Suprapubic skin (tissue), 4 donors: ENCODE measurements around the gene HLA-DOA. TPM values are rescaled to one million over a fixed set of nuclear protein-coding genes. Genes with fewer than 3 reads are reported as not detected.
A peak's percentile ranks its signal among the peaks of the same experiment; 100 is the strongest.

Experiments used
- DNase-seq, 2 donors: peaks; one replicate each; pipeline ENCODE4 v3.0.0-alpha.2; 2019; ENCODE audit warnings: low spot score in 2 of 2
- H3K27ac ChIP-seq: fragments of 200-600 bp; sonication (generic); one replicate; pipeline ENCODE4 v1.5.1; 2019
- H3K27me3 ChIP-seq: fragments of 200-600 bp; sonication (generic); one replicate; pipeline ENCODE4 v1.5.1; 2019
- H3K36me3 ChIP-seq: fragments of 200-600 bp; sonication (generic); one replicate; pipeline ENCODE4 v1.5.1; 2019
- H3K4me1 ChIP-seq: fragments of 200-600 bp; sonication (generic); one replicate; pipeline ENCODE4 v1.5.1; 2019
- H3K4me3 ChIP-seq: fragments of 200-600 bp; sonication (generic); one replicate; pipeline ENCODE4 v1.5.1; 2019; ENCODE audit warnings: mild to moderate bottlenecking
- H3K9me3 ChIP-seq: fragments of 200-600 bp; sonication (generic); one replicate; pipeline ENCODE4 v1.5.1; 2019
- CTCF ChIP-seq, 2 donors: fragments of 200-600 bp in 1 of 2; fragments of 450-650 bp in 1 of 2; sonication (generic) in 1 of 2; IDR thresholded peaks; one replicate each; pipeline ENCODE4 v1.5.1; 2016 to 2019; ENCODE audit warnings: antibody characterized with exemption in 2 of 2, mild to moderate bottlenecking in 1 of 2, moderate library complexity in 1 of 2
- EP300 ChIP-seq: sonication (generic); formaldehyde crosslinking; IDR thresholded peaks from one replicate; pipeline ENCODE4 v1.6.1; 2017; ENCODE audit warnings: antibody characterized with exemption
- POLR2A ChIP-seq, 2 donors: fragments of 450-650 bp; IDR thresholded peaks; one replicate each; pipeline ENCODE4 v1.6.1; 2017; ENCODE audit warnings: antibody characterized with exemption in 2 of 2, mild to moderate bottlenecking in 2 of 2, moderate library complexity in 2 of 2
- POLR2AphosphoS5 ChIP-seq, 3 donors: sonication (generic); formaldehyde crosslinking; IDR thresholded peaks; one replicate each; pipeline ENCODE4 v1.6.1; 2017; ENCODE audit warnings: antibody characterized with exemption in 3 of 3
- WGBS: methylation state at CpG from one replicate; pipeline ENCODE4 v1.1.5; 2018; 5-methylcytosine and 5-hydroxymethylcytosine counted together
- total RNA-seq, 4 donors: library from RNA; depleted of rRNA; stranded (reverse); fragments of >200 nt; gene quantifications; one replicate each; pipeline ENCODE4 v1.1.0, GENCODE V29; 2016

HLA-DOA gene
- total RNA-seq, 4 donors from 2014 or later = 6.8 to 14.3 (median 8.0) TPM

GRCh38 chr6:32974541-32975308 lies 34.7 kb downstream of the HLA-DOA start:
- Histone ChIP-seq H3K9me3 (no peaks in the 10 kb centered on the region), H3K27me3 (no peaks in the 10 kb centered on the region), H3K4me3 (peak overlapping the region; percentile 69), H3K27ac (no peak overlapping the region), H3K36me3 (peaks cover 62% of the 10 kb centered on the region), H3K4me1 (peaks cover 37% of the 10 kb centered on the region)
- WGBS = 7% methylated on average over 14 of the region's 14 CpGs
- no peak for DNase-seq
- TF ChIP-seq EP300 (no peak), POLR2AphosphoS5 (IDR thresholded peaks at IDR 0.05) (no peak), POLR2A (IDR thresholded peaks at IDR 0.05) (no peak), CTCF (IDR thresholded peaks at IDR 0.05) (no peak)

- no peak for DNase-seq
- H3K9me3 ChIP-seq = no peaks in the 10 kb centered on the region
- H3K27ac ChIP-seq = no peak overlapping the region
- no peaks in the 10 kb centered on the region for H3K27me3 ChIP-seq
- whole genome bisulfite sequencing = under 1% methylated on average over 4 of the region's 4 CpGs
- TF ChIP-seq CTCF (IDR thresholded peaks at IDR 0.05) (no peak), POLR2AphosphoS5 (IDR thresholded peaks at IDR 0.05) (no peak), EP300 (no peak), POLR2A (IDR thresholded peaks at IDR 0.05) (no peak)
- peaks cover 37% of the 10 kb centered on the region for H3K4me1 ChIP-seq
- H3K4me3 ChIP-seq = peak overlapping the region; percentile 69
- H3K36me3 ChIP-seq = peaks cover 54% of the 10 kb centered on the region
Observed at GRCh38 chr6:32974016-32974333, 35.4 kb downstream of the HLA-DOA start.

- H3K36me3 ChIP-seq = peaks cover 48% of the 10 kb centered on the region
- H3K4me1 ChIP-seq = peaks cover 37% of the 10 kb centered on the region
- H3K27me3 ChIP-seq = no peaks in the 10 kb centered on the region
- H3K4me3 ChIP-seq = peak overlapping the region; percentile 69
- under 1% methylated on average over 14 of the region's 23 CpGs for WGBS
- DNase-seq = no peak
- peak overlapping the region; percentile 97 for H3K27ac ChIP-seq
- no peaks in the 10 kb centered on the region for H3K9me3 ChIP-seq
- TF ChIP-seq CTCF (IDR thresholded peaks at IDR 0.05) (no peak), POLR2AphosphoS5 (IDR thresholded peaks at IDR 0.05) (no peak), EP300 (no peak), POLR2A (IDR thresholded peaks at IDR 0.05) (no peak)
Observed at GRCh38 chr6:32973144-32974015, 36.0 kb downstream of the HLA-DOA start.

- Histone ChIP-seq H3K27ac (peak overlapping the region; percentile 97), H3K4me1 (peaks cover 36% of the 10 kb centered on the region), H3K9me3 (no peaks in the 10 kb centered on the region), H3K36me3 (peaks cover 40% of the 10 kb centered on the region), H3K27me3 (no peaks in the 10 kb centered on the region), H3K4me3 (peak overlapping the region; percentile 69)
- TF ChIP-seq POLR2AphosphoS5 (IDR thresholded peaks at IDR 0.05) = peak in 1 of 3 donors; percentile 20
- no peak for TF ChIP-seq POLR2A (IDR thresholded peaks at IDR 0.05)
- TF ChIP-seq CTCF (IDR thresholded peaks at IDR 0.05) = no peak
- under 1% methylated on average over 43 of the region's 70 CpGs for WGBS
- DNase-seq = peak in 1 of 2 donors; percentile 76
Observed at GRCh38 chr6:32972353-32973143, 36.8 kb downstream of the HLA-DOA start.
